Lower lobe of right lung (tissue), 2 donors: Measurements from ENCODE around the gene CERS3. TPM values are rescaled to one million over a fixed set of nuclear protein-coding genes. Genes with fewer than 3 reads are reported as not detected.

Experiments used
- ATAC-seq, 2 donors: fragments of 200-7000 bp; cut with Tn5 transposase; one replicate each; pipeline ENCODE4 v1.9.1; 2020 to 2022; ENCODE audit warnings: mild to moderate bottlenecking in 2 of 2, moderate library complexity in 2 of 2
- DNase-seq: peaks from one replicate; pipeline ENCODE4 v3.0.0-alpha.2; 2020
- H3K27ac ChIP-seq: fragments of 200-600 bp; one replicate; pipeline ENCODE4 v1.8.0; 2022
- H3K27me3 ChIP-seq: fragments of 200-600 bp; one replicate; pipeline ENCODE4 v1.8.0; 2022; ENCODE audit warnings: low read depth
- H3K36me3 ChIP-seq: fragments of 200-600 bp; one replicate; pipeline ENCODE4 v1.8.0; 2022; ENCODE audit warnings: mild to moderate bottlenecking
- H3K4me1 ChIP-seq: fragments of 200-600 bp; one replicate; pipeline ENCODE4 v1.8.0; 2022
- H3K4me3 ChIP-seq: fragments of 200-600 bp; one replicate; pipeline ENCODE4 v1.8.0; 2022; ENCODE audit warnings: mild to moderate bottlenecking
- H3K9me3 ChIP-seq: fragments of 200-600 bp; one replicate; pipeline ENCODE4 v1.8.0; 2022
- CTCF ChIP-seq: fragments of 200-600 bp; IDR thresholded peaks from one replicate; pipeline ENCODE4 v1.8.0; 2022; ENCODE audit warnings: antibody characterized with exemption, mild to moderate bottlenecking
- intact Hi-C: fragments of 100-400 bp; cut with DNase I; formaldehyde crosslinking; loops from one replicate; pipeline ENCODE4 v1.11.0; 2022
- total RNA-seq: library from RNA; stranded (reverse); fragmentation: NEBNext Ultra II Directional; extraction: Animal tissue kit (Norgen Biotek cat#: 25700); gene quantifications from one replicate; pipeline ENCODE4 v1.2.1, GENCODE V29; 2021
- donor health status: DM: no; HTN: yes; CAD: no; lungs with severe emphysema.

The CERS3 gene
- total RNA-seq, 1 donor from 2014 or later: not detected

- H3K27me3 ChIP-seq: peaks cover 18% of the 10 kb centered on the region
- intact Hi-C loops: no loop called here
- no peaks in the 10 kb centered on the region for H3K9me3 ChIP-seq
- H3K4me3 ChIP-seq: no peak overlapping the region
- DNase-seq: no peak
- no peak overlapping the region for H3K27ac ChIP-seq
- TF ChIP-seq CTCF: no peak
- H3K36me3 ChIP-seq: no peaks in the 10 kb centered on the region
- no peaks in the 10 kb centered on the region for H3K4me1 ChIP-seq
- peak; percentile 37 to 39 for ATAC-seq
Measured at GRCh38 chr15:100544338-100544841, 15.6 kb upstream of the CERS3 start.

GRCh38 chr15:100542290-100542689 is 13.5 kb upstream of the CERS3 start:
- TF ChIP-seq CTCF: no peak

DNA sequence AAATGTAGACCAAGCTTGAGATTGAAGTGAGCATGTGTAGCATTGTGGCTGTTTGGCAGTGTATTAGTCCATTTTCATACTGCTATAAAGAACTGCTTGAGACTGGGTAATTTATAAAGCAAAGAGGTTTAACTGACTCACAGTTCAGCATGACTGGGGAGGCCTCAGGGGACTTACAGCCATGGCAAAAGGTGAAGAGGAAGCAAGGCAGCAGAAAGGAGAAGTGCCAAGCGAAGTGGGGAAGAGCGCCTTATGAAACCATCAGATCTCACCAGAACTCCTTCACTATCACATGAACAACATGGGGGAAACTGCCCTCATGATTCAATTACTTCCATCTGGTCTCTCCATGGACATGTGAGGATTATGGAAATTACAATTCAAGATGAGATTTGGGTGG is 8.6 kb upstream of the CERS3 start:
- peak; percentile 67 to 70 for ATAC-seq
- intact Hi-C loops: no loop called here
- H3K9me3 ChIP-seq: peaks cover 4% of the 10 kb centered on the region

More at GRCh38 chr15:100542290-100542689, 13.5 kb upstream of the CERS3 start:
- Histone ChIP-seq H3K4me3 (no peak overlapping the region), H3K36me3 (no peaks in the 10 kb centered on the region), H3K9me3 (peaks cover 4% of the 10 kb centered on the region), H3K4me1 (no peaks in the 10 kb centered on the region), H3K27ac (no peak overlapping the region), H3K27me3 (peaks cover 18% of the 10 kb centered on the region)
- ATAC-seq (no peak), DNase-seq (no peak)
- intact Hi-C loops: no loop called here

DNA sequence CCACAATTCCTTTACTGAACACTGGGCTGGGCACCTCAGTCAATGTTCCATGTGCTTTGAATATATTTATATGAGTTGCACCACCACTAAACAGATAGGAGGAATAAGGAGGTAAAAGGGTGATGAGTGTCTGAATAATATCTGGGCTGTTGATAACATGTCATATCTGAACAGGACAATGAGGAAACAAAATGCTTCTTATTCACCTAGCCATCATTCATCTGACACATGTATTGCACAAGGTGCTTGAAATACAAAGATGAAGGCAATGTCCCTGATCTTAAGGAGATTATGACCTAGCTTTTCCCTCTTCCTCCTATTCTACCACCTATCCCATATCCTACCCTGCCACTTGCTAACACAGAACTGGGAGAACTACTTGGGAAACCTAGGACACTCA is 8.0 kb upstream of the CERS3 start:
- Histone ChIP-seq H3K9me3 (peaks cover 4% of the 10 kb centered on the region), H3K36me3 (no peaks in the 10 kb centered on the region), H3K4me1 (no peaks in the 10 kb centered on the region), H3K4me3 (no peak overlapping the region), H3K27ac (no peak overlapping the region), H3K27me3 (no peaks in the 10 kb centered on the region)
- intact Hi-C loops: no loop called here
- no peak for TF ChIP-seq CTCF
- ATAC-seq (no peak), DNase-seq (no peak)

More for the DNA sequence above, 8.6 kb upstream of the CERS3 start:
- H3K4me1 ChIP-seq: no peaks in the 10 kb centered on the region
- H3K4me3 ChIP-seq: no peak overlapping the region
- no peaks in the 10 kb centered on the region for H3K27me3 ChIP-seq
- TF ChIP-seq CTCF: no peak
- H3K27ac ChIP-seq: no peak overlapping the region
- H3K36me3 ChIP-seq: no peaks in the 10 kb centered on the region
- DNase-seq: no peak

DNA sequence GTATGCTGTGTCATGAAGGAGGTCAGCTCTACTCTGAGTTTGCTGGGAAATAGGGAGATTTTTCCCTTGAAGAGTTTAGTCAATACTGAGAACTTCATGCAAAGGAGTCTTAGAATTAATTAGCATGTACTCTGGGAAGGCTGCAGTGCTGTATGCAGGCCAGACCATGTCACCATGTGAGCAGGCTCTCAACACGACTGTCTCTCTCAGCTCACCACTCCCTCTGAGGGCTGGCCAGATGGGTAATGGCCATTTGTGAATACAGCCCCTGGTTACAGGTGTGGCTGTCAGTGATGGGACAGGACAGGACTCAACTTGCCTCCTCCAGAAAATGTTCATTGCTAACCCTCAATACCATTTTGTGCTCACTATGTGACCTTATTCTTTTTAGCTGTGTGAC is 5.1 kb upstream of the CERS3 start:
- no peaks in the 10 kb centered on the region for H3K36me3 ChIP-seq
- H3K27me3 ChIP-seq: no peaks in the 10 kb centered on the region
- intact Hi-C loops: no loop called here
- H3K9me3 ChIP-seq: peaks cover 4% of the 10 kb centered on the region
- no peak for TF ChIP-seq CTCF
- H3K27ac ChIP-seq: no peak overlapping the region
- no peaks in the 10 kb centered on the region for H3K4me1 ChIP-seq
- no peak overlapping the region for H3K4me3 ChIP-seq
- DNase-seq (no peak), ATAC-seq (no peak)
